NCI-H69 (cell line): ENCODE measurements around the gene JAK2.
"Not testable (repeated sequence)": the region's sequence is repeated elsewhere in the genome, so short reads cannot be mapped to it uniquely, and the experiment has no call there.

ENCODE experiments used
- DNase-seq: peaks from one replicate; lab custom pipeline; 2025; lab: John Stamatoyannopoulos, UW

The JAK2 gene

GRCh38 chr9:5041390-5042115 lies 56.5 kb downstream of the JAK2 start:
- no peak for DNase-seq

- DNase-seq = peak; percentile 66
Measured at GRCh38 chr9:5042661-5043178, 57.6 kb downstream of the JAK2 start.

GRCh38 chr9:5043381-5043780 lies 58.3 kb downstream of the JAK2 start:
- no peak for DNase-seq

GRCh38 chr9:5044160-5044559 lies 59.1 kb downstream of the JAK2 start:
- no peak for DNase-seq

- DNase-seq = no peak
Measured at GRCh38 chr9:5052838-5053237, 67.8 kb downstream of the JAK2 start.

GRCh38 chr9:5062631-5063030 lies 77.6 kb downstream of the JAK2 start:
- DNase-seq = no peak

GRCh38 chr9:5072871-5073270 lies 87.8 kb downstream of the JAK2 start:
- DNase-seq = no peak

- no peak for DNase-seq
Measured at GRCh38 chr9:5073701-5074100, 88.6 kb downstream of the JAK2 start.

- no peak for DNase-seq
Measured at GRCh38 chr9:5085993-5086392, 100.9 kb downstream of the JAK2 start.

GRCh38 chr9:5089737-5090136 lies 104.7 kb downstream of the JAK2 start:
- peak; percentile 94 for DNase-seq

- DNase-seq = no peak
Measured at GRCh38 chr9:5095795-5096194, 110.7 kb downstream of the JAK2 start.

GRCh38 chr9:5099466-5099865 lies 114.4 kb downstream of the JAK2 start:
- no peak for DNase-seq

- DNase-seq = not testable (repeated sequence)
Measured at GRCh38 chr9:5101127-5101526, 116.1 kb downstream of the JAK2 start.

- not testable (repeated sequence) for DNase-seq
Measured at GRCh38 chr9:5106517-5106916, 121.4 kb downstream of the JAK2 start.

GRCh38 chr9:5110867-5111681 lies 126.0 kb downstream of the JAK2 start:
- no peak for DNase-seq

- DNase-seq = no peak
Measured at GRCh38 chr9:5111696-5112095, 126.6 kb downstream of the JAK2 start.

GRCh38 chr9:5112109-5112592 lies 127.1 kb downstream of the JAK2 start:
- DNase-seq = no peak

- no peak for DNase-seq
Measured at GRCh38 chr9:5112646-5113045, 127.6 kb downstream of the JAK2 start.

- no peak for DNase-seq
Measured at GRCh38 chr9:5113523-5113922, 128.5 kb downstream of the JAK2 start.

GRCh38 chr9:5113994-5114748 lies 129.1 kb downstream of the JAK2 start:
- DNase-seq = no peak

GRCh38 chr9:5122116-5122515 lies 137.0 kb downstream of the JAK2 start:
- DNase-seq = no peak

- DNase-seq = no peak
Measured at GRCh38 chr9:5122516-5122915, 137.4 kb downstream of the JAK2 start.
